Endodermal cell (in vitro differentiated cells): ENCODE data around the gene ZNF446. TPM values are rescaled to one million over a fixed set of nuclear protein-coding genes. Genes with fewer than 3 reads are reported as not detected.
"Not testable (repeated sequence)": the region's sequence is repeated elsewhere in the genome, so short reads cannot be mapped to it uniquely, and the experiment has no call there.

Experiments
- DNase-seq: peaks from one replicate; pipeline ENCODE4 v3.0.0-alpha.2; 2017
- H3K27ac ChIP-seq: 2 replicates; pipeline ENCODE4 v1.5.1; 2013; ENCODE audit warnings: mild to moderate bottlenecking, low read depth, low read length, moderate library complexity
- H3K27me3 ChIP-seq: 2 replicates; pipeline ENCODE4 v1.6.1; 2013; ENCODE audit warnings: mild to moderate bottlenecking, low read length, moderate library complexity; ENCODE audit not compliant: insufficient read depth, control insufficient read depth, poor library complexity, severe bottlenecking
- H3K36me3 ChIP-seq: 2 replicates; pipeline ENCODE4 v1.7.0; 2013; ENCODE audit warnings: mild to moderate bottlenecking, low read length, moderate library complexity; ENCODE audit not compliant: control insufficient read depth, insufficient read depth
- H3K4me1 ChIP-seq: one replicate; pipeline ENCODE4 v1.7.0; 2013; ENCODE audit warnings: low read length; ENCODE audit not compliant: control insufficient read depth, insufficient read depth
- H3K4me3 ChIP-seq: 2 replicates; pipeline ENCODE4 v1.5.1; 2013; ENCODE audit warnings: mild to moderate bottlenecking, low read length, moderate library complexity
- H3K9ac ChIP-seq: 2 replicates; pipeline ENCODE4 v1.6.1; 2013; ENCODE audit warnings: mild to moderate bottlenecking, low read length, moderate library complexity; ENCODE audit not compliant: poor library complexity, severe bottlenecking; ENCODE audit errors: extremely low read depth
- H3K9me3 ChIP-seq: 2 replicates; pipeline ENCODE4 v1.6.1; 2013; ENCODE audit warnings: mild to moderate bottlenecking, low read length, moderate library complexity; ENCODE audit not compliant: control insufficient read depth
- H3K27ac Mint-ChIP-seq: 2 replicates; pipeline ENCODE4 v1.8.0; 2020; ENCODE audit warnings: mixed read lengths
- H3K27me3 Mint-ChIP-seq: 2 replicates; pipeline ENCODE4 v1.8.0; 2021; ENCODE audit warnings: mild to moderate bottlenecking, mixed read lengths; ENCODE audit not compliant: insufficient read depth
- H3K36me3 Mint-ChIP-seq: 2 replicates; pipeline ENCODE4 v1.8.0; 2020; ENCODE audit warnings: low read depth, mixed read lengths
- H3K4me1 Mint-ChIP-seq: 2 replicates; pipeline ENCODE4 v1.8.0; 2020; ENCODE audit warnings: mixed read lengths
- H3K4me3 Mint-ChIP-seq: 2 replicates; pipeline ENCODE4 v1.8.0; 2020; ENCODE audit warnings: mild to moderate bottlenecking, moderate library complexity, mixed read lengths
- H3K9me3 Mint-ChIP-seq: 2 replicates; pipeline ENCODE4 v1.8.0; 2020; ENCODE audit warnings: mild to moderate bottlenecking, mixed read lengths
- WGBS, 2 experiments: methylation state at CpG; one replicate each; pipeline versions ENCODE4 v1.1.5 to v1.1.7; 2013; ENCODE audit warnings: missing lambda C conversion rate in 2 of 2, mixed read lengths in 1 of 2; ENCODE audit not compliant: insufficient coverage in 1 of 2, insufficient read length in 1 of 2; 5-methylcytosine and 5-hydroxymethylcytosine counted together
- total RNA-seq, 2 donors: library from RNA; stranded (reverse); fragmentation: NEBNext Ultra II Directional in 1 of 2; extraction: Animal tissue kit (Norgen Biotek cat#: 25700) in 1 of 2; gene quantifications; 2 replicates in 1 of 2; 3 replicates in 1 of 2; pipeline ENCODE4 v1.2.1, GENCODE V29; 2021
- TF ChIP-seq, protein P1 (sequence below): fragments of 200-600 bp; sonication (generic); conservative IDR thresholded peaks from 2 replicates; pipeline ENCODE4 v1.5.0; 2021; ENCODE audit warnings: antibody characterized with exemption, mild to moderate bottlenecking

ZNF446 gene
- total RNA-seq, 2 donors from 2014 or later: 10.4 to 10.7 TPM

GRCh38 chr19:58449980-58450379 is 26.2 kb upstream of the ZNF446 start:
- H3K9ac ChIP-seq, H3K36me3 ChIP-seq, H3K36me3 Mint-ChIP-seq, H3K27ac Mint-ChIP-seq, DNase-seq, H3K4me1 ChIP-seq, H3K4me1 Mint-ChIP-seq, H3K27ac ChIP-seq, H3K4me3 Mint-ChIP-seq: not testable (repeated sequence)
- Histone ChIP-seq H3K4me3 (peak overlapping the region; percentile 24), H3K9me3 (peaks cover 26% of the 10 kb centered on the region), H3K27me3 (peaks cover 33% of the 10 kb centered on the region)
- Mint-ChIP-seq H3K27me3 (peaks cover 68% of the 10 kb centered on the region), H3K9me3 (peaks cover 42% of the 10 kb centered on the region)
- WGBS, 2 experiments: 47 to 70% methylated on average over 3 to 5 of the region's 5 CpGs

- peaks cover 6% of the 10 kb centered on the region for H3K4me1 Mint-ChIP-seq
- Histone ChIP-seq H3K27ac (no peak overlapping the region), H3K9ac (peak overlapping the region; percentile 8), H3K4me3 (peak overlapping the region; percentile 84), H3K27me3 (peaks cover 24% of the 10 kb centered on the region), H3K4me1 (no peaks in the 10 kb centered on the region), H3K9me3 (peaks cover 26% of the 10 kb centered on the region), H3K36me3 (no peaks in the 10 kb centered on the region)
- peak overlapping the region; percentile 76 for H3K27ac Mint-ChIP-seq
- peaks cover 4% of the 10 kb centered on the region for H3K36me3 Mint-ChIP-seq
- H3K4me3 Mint-ChIP-seq: peak overlapping the region; percentile 64
- TF ChIP-seq, protein P1, sequence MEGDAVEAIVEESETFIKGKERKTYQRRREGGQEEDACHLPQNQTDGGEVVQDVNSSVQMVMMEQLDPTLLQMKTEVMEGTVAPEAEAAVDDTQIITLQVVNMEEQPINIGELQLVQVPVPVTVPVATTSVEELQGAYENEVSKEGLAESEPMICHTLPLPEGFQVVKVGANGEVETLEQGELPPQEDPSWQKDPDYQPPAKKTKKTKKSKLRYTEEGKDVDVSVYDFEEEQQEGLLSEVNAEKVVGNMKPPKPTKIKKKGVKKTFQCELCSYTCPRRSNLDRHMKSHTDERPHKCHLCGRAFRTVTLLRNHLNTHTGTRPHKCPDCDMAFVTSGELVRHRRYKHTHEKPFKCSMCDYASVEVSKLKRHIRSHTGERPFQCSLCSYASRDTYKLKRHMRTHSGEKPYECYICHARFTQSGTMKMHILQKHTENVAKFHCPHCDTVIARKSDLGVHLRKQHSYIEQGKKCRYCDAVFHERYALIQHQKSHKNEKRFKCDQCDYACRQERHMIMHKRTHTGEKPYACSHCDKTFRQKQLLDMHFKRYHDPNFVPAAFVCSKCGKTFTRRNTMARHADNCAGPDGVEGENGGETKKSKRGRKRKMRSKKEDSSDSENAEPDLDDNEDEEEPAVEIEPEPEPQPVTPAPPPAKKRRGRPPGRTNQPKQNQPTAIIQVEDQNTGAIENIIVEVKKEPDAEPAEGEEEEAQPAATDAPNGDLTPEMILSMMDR: no peak
- H3K9me3 Mint-ChIP-seq: peaks cover 42% of the 10 kb centered on the region
- DNase-seq: no peak
- WGBS, 2 experiments: 17 to 32% methylated on average over 7 to 11 of the region's 11 CpGs
- H3K27me3 Mint-ChIP-seq: peaks cover 59% of the 10 kb centered on the region
Measured at GRCh38 chr19:58450856-58451357, 25.2 kb upstream of the ZNF446 start.

- 0% methylated on average over 36 to 79 of the region's 79 CpGs for WGBS, 2 experiments
- peak within 1 kb of the TSS; percentile 76 for H3K27ac Mint-ChIP-seq
- H3K27me3 ChIP-seq: peaks cover 19% of the 10 kb centered on the region
- H3K4me1 ChIP-seq: no peaks in the 10 kb centered on the region
- H3K4me3 Mint-ChIP-seq: peak within 1 kb of the TSS; percentile 64
- H3K27me3 Mint-ChIP-seq: peaks cover 53% of the 10 kb centered on the region
- no peak within 1 kb of the TSS for H3K27ac ChIP-seq
- H3K36me3 ChIP-seq: peaks cover 1% of the 10 kb centered on the region
- peaks cover 5% of the 10 kb centered on the region for H3K36me3 Mint-ChIP-seq
- peak; percentile 99 for DNase-seq
- TF ChIP-seq, protein P1: no peak
- H3K9me3 ChIP-seq: peaks cover 26% of the 10 kb centered on the region
- H3K4me3 ChIP-seq: peak within 1 kb of the TSS; percentile 84
- peak within 1 kb of the TSS; percentile 8 for H3K9ac ChIP-seq
- H3K4me1 Mint-ChIP-seq: peaks cover 6% of the 10 kb centered on the region
- H3K9me3 Mint-ChIP-seq: peaks cover 38% of the 10 kb centered on the region
Measured at GRCh38 chr19:58451358-58452101, 24.6 kb upstream of the ZNF446 start, which contains the start of gene ZNF324B. Gene ZNF324B (plus strand): TSS chr19:58451622. CDS start chr19:58453702, 2,080 bp downstream.
